Adrenal gland (tissue), 5 donors: Measurements from ENCODE around the gene CST8.

Experiments
- CTCF ChIP-seq, 6 experiments: fragments of 450-650 bp in 4 of 6; fragments of 200-600 bp in 2 of 6; sonication (generic) in 1 of 6; IDR thresholded peaks; 1 replicate in 5 of 6; 2 replicates in 1 of 6; pipeline versions ENCODE4 v1.5.1 to v1.8.0; 2016 to 2021; ENCODE audit warnings: antibody characterized with exemption in 6 of 6, mild to moderate bottlenecking in 2 of 6, moderate library complexity in 1 of 6
- POLR2A ChIP-seq, 2 donors: fragments of 450-650 bp; IDR thresholded peaks; one replicate each; pipeline ENCODE4 v1.6.1; 2017; ENCODE audit warnings: antibody characterized with exemption in 2 of 2, mild to moderate bottlenecking in 2 of 2, moderate library complexity in 1 of 2
- donor health status: DM: no; HTN: no; CAD: no.

- TF ChIP-seq CTCF (IDR thresholded peaks at IDR 0.05) (no peak), POLR2A (IDR thresholded peaks at IDR 0.05) (no peak)
Measured at GRCh38 chr20:23530937-23531567, 40.1 kb downstream of the CST8 start.
